Measurements from ENCODE around the gene ELK3.

ELK3 gene

GRCh38 chr12:96248136-96248931 is 54.2 kb downstream of the ELK3 start:
- Histone ChIP-seq H3K27me3 (replicated peaks) (no peaks in the 10 kb centered on the region), H3K36me3 (replicated peaks) (peaks cover 50% of the 10 kb centered on the region), H3K27ac (no peak overlapping the region), H3K4me3 (ENCODE audit: low read depth, low read length) (no peak overlapping the region)
- DNase-seq = no peak
- in situ Hi-C loops (cut with HindIII; ENCODE audit: low pct_ligation_motif_present, low sequenced_read_pairs) = no loop called here
- TF ChIP-seq CTCF (IDR thresholded peaks at IDR 0.05; ENCODE audit: low read depth, low read length, missing control alignments) = no peak

DNA sequence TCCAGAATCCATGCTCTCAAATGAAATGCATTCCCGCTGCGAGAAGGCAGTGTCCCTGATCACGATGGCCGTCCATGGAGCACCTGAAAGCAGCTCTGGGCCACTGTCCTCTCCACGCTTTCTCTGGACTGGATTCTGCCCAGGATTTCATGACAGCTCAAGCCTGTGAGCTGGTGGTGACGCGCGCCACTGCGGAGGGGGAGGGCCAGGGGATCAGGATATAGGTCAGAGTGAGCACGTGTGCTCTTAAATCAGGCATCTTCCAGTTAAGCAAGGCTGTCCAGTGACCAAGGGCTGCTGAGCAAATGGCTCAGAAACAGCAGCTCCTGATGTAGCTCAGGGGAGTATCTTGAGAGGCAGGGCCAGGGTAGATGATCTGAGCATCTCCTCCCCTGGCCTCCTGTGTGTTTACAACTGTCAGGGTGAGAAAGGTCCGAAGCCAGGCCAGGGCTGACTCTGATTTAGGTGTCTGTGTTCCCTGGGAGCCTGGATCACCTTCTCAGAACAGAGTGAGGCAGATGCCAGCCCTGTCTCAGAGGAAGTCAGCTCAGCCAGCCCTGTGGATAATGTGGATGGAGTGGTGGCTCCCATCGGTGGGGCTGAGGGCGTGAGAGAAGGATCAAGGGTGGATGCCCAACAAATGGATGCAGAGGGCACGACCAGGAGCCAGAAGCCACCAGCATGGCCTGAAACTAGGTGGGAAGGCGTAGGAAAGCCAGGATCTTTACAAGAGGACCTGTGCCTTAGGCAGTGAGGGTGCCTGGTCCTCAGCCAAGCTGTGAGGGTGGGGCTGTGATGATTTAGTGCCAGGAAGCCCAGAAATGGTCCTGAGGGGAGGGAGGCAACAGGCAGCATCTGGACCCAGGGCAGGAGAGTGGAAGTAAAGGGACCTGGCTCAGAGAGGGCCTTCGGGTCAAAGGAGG is 55.3 kb downstream of the ELK3 start:
- H3K4me3 ChIP-seq (ENCODE audit: low read depth, low read length) = no peak overlapping the region
- DNase-seq = peak; percentile 62
- H3K36me3 ChIP-seq (replicated peaks) = peaks cover 52% of the 10 kb centered on the region
- H3K27me3 ChIP-seq (replicated peaks) = no peaks in the 10 kb centered on the region
- H3K27ac ChIP-seq = no peak overlapping the region
- in situ Hi-C loops (cut with HindIII; ENCODE audit: low pct_ligation_motif_present, low sequenced_read_pairs) = no loop called here
- TF ChIP-seq CTCF (IDR thresholded peaks at IDR 0.05; ENCODE audit: low read depth, low read length, missing control alignments) = no peak

DNA sequence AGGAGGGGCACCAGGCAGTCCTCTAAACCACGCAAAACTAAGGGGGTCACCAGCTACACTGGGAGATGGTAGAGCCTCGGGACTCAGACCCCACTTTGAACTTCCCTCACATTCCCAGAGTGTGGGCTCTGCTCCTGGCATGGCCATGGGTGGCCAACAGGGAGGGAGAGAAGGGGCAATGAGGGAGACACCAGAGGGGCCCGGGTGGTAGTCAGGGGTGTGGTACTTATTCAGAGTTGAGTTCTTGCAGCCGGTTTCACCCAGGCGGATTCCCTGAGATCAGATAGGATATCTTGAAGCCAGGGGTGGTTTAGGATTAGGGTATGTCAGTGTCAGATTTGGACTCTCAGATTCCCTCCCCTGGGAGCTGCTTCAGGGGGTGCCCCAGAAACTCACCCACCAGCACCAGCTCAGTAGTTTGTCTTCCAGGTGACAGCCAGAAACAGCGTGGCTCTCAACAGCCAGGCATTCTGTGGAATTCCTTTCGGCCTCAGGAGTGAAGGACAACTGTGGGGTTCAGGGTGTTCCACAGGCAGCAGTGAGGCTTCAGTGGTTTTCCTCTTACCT is 56.0 kb downstream of the ELK3 start:
- no peak overlapping the region for H3K27ac ChIP-seq
- in situ Hi-C loops (cut with HindIII; ENCODE audit: low pct_ligation_motif_present, low sequenced_read_pairs) = no loop called here

DNA sequence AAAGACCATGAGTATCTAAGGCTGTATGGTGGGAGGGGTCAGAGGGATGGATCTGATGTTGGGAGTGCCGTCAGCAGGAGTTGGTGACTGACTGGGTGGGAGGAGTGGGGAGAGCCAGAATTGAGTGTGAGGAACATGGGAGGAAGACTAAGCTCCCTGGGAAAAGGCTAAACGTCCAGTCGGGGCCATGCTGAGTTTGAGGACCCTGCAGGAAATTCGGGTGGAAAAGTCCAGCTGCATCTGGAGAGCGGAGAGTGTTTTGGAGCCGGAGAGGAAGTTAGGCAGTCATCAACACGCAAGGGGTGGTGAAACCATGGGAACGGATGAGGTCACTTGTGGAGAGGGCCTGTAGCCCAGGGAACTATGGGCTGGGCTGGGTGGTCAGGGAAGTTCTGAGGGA is 60.9 kb downstream of the ELK3 start:
- H3K27ac ChIP-seq = peak overlapping the region; percentile 76
- no peaks in the 10 kb centered on the region for H3K27me3 ChIP-seq (replicated peaks)
- H3K4me3 ChIP-seq (ENCODE audit: low read depth, low read length) = no peak overlapping the region
- DNase-seq = peak; percentile 87
- in situ Hi-C loops (cut with HindIII; ENCODE audit: low pct_ligation_motif_present, low sequenced_read_pairs) = no loop called here
- TF ChIP-seq CTCF (IDR thresholded peaks at IDR 0.05; ENCODE audit: low read depth, low read length, missing control alignments) = peak; percentile 0
- H3K36me3 ChIP-seq (replicated peaks) = peaks cover 26% of the 10 kb centered on the region

More for the DNA sequence above, 56.0 kb downstream of the ELK3 start:
- no peak for TF ChIP-seq CTCF (IDR thresholded peaks at IDR 0.05; ENCODE audit: low read depth, low read length, missing control alignments)
- H3K27me3 ChIP-seq (replicated peaks) = no peaks in the 10 kb centered on the region
- H3K36me3 ChIP-seq (replicated peaks) = peaks cover 52% of the 10 kb centered on the region
- no peak for DNase-seq
- no peak overlapping the region for H3K4me3 ChIP-seq (ENCODE audit: low read depth, low read length)

DNA sequence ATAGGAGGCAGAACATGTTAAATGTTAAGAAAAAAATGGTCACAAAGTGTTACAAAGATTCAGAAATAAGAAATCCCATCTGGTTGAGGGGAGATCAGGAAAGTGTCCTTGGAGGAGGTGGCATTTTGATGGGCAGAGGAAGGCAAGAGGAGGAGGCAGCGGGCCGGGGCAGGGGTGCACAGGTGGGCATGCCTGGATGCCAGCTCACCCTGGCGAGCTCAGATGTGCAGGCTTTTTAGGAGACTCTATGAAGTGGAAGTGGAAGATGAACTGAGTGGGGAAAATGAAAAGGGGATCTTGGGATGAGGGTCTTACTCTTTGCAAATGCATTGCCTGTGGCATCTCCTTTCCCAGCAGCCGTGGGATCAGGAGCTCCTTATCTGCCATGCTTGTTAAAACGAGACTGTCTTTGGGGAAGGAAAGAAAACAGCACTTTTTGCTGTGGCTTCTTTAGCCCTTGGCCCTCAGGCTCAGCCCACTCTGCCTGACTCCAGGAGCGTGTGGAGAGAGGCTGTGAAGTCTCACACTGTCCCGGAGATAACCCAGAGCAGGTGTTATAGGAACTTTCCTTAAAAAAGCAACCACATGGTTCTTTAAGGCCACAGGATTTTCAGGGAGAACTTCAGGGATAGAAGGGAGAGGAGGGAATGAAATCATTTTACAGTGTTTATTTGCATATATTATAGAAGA is 62.6 kb downstream of the ELK3 start:
- in situ Hi-C loops (cut with HindIII; ENCODE audit: low pct_ligation_motif_present, low sequenced_read_pairs) = no loop called here
- Histone ChIP-seq H3K27ac (no peak overlapping the region), H3K27me3 (replicated peaks) (no peaks in the 10 kb centered on the region), H3K36me3 (replicated peaks) (peaks cover 32% of the 10 kb centered on the region), H3K4me3 (ENCODE audit: low read depth, low read length) (no peak overlapping the region)
- DNase-seq = no peak
- TF ChIP-seq CTCF (IDR thresholded peaks at IDR 0.05; ENCODE audit: low read depth, low read length, missing control alignments) = no peak

Data from brain microvascular endothelial cell (primary cell).